ENCODE measurements around the gene CCDC71. TPM values are rescaled to one million over a fixed set of nuclear protein-coding genes. Genes with fewer than 3 reads are reported as not detected.
A peak's percentile ranks its signal among the peaks of the same experiment; 100 is the strongest.

The CCDC71 gene
- total RNA-seq, 4 donors from 2014 or later = 30.4 to 38.3 (median 36.3) TPM

DNA sequence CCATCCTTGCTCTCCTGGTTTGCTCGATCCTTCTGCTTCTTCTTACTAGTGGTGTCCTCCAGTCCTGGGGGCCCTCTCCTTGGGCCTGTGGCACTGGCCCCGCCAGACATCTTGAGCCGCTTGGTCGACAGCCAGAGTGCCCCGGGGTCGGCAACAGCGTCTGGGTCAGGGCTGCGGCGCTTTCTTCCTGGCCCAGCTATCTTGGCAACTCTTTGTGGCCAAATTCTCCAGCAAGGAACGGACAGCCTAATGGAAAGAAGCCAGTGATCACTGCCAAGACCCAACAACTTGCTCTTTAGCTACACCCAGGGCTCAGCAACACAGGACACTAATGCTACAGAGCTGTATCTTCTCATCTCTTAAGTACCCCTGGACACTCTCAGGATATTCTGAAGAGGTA lies 47.1 kb downstream of the CCDC71 start:
- Histone ChIP-seq H3K27me3 (no peaks in the 10 kb centered on the region), H3K27ac (peak overlapping the region in 2 of 4 donors; percentile 96 to 98), H3K4me3 (peak overlapping the region in 2 of 4 donors; percentile 94 to 96), H3K4me1 (peaks cover 2 to 24% (median 14%) of the 10 kb centered on the region in 4 donors), H3K9me3 (no peaks in the 10 kb centered on the region), H3K36me3 (peaks cover 3 to 84% (median 51%) of the 10 kb centered on the region in 3 donors)
- WGBS, 2 donors = 42 to 47% methylated on average over 10 of the region's 10 CpGs
- no peak for DNase-seq (ENCODE audit: low spot score in 2 of 2)
- TF ChIP-seq, protein P1, sequence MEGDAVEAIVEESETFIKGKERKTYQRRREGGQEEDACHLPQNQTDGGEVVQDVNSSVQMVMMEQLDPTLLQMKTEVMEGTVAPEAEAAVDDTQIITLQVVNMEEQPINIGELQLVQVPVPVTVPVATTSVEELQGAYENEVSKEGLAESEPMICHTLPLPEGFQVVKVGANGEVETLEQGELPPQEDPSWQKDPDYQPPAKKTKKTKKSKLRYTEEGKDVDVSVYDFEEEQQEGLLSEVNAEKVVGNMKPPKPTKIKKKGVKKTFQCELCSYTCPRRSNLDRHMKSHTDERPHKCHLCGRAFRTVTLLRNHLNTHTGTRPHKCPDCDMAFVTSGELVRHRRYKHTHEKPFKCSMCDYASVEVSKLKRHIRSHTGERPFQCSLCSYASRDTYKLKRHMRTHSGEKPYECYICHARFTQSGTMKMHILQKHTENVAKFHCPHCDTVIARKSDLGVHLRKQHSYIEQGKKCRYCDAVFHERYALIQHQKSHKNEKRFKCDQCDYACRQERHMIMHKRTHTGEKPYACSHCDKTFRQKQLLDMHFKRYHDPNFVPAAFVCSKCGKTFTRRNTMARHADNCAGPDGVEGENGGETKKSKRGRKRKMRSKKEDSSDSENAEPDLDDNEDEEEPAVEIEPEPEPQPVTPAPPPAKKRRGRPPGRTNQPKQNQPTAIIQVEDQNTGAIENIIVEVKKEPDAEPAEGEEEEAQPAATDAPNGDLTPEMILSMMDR (IDR thresholded peaks at IDR 0.05) = no peak
- TF ChIP-seq EP300 (IDR thresholded peaks at IDR 0.05) (no peak), POLR2A (IDR thresholded peaks at IDR 0.05) (no peak)

Other genes with a start within 250 kb of the CCDC71 start
- gene ARIH2, start 247.5 kb downstream of the CCDC71 start, total RNA-seq = 100 to 1,000 TPM in 2 of 4 donors, 10 to 100 TPM in 2; 68.8 to 115 (median 94.4) TPM
- gene P4HTM, start 176.1 kb downstream of the CCDC71 start, total RNA-seq = 10 to 100 TPM; 76.4 to 99.0 (median 88.8) TPM
- gene WDR6, start 158.9 kb downstream of the CCDC71 start, total RNA-seq = 100 to 1,000 TPM in 3 of 4 donors, 10 to 100 TPM in 1; 95.3 to 138 (median 117) TPM
- gene DALRD3, start 147.8 kb downstream of the CCDC71 start, total RNA-seq = 10 to 100 TPM; 35.7 to 48.6 (median 43.8) TPM
- 100 to 1,000 TPM; 116 to 122 (median 118) TPM for gene NDUFAF3, start 144.2 kb downstream of the CCDC71 start, total RNA-seq
- 100 to 1,000 TPM; 108 to 156 (median 128) TPM for gene IMPDH2, start 136.9 kb downstream of the CCDC71 start, total RNA-seq
- gene QRICH1, start 72.3 kb downstream of the CCDC71 start, total RNA-seq = 10 to 100 TPM; 66.2 to 93.9 (median 82.6) TPM
- gene QARS1, start 61.6 kb downstream of the CCDC71 start, total RNA-seq = 100 to 1,000 TPM; 137 to 227 (median 161) TPM
- gene USP19, start 45.5 kb downstream of the CCDC71 start, total RNA-seq = 100 to 1,000 TPM in 1 of 4 donors, 10 to 100 TPM in 3; 72.3 to 113 (median 83.6) TPM
- gene LAMB2, start 33.3 kb downstream of the CCDC71 start, total RNA-seq = 100 to 1,000 TPM; 589 to 844 (median 649) TPM
- gene KLHDC8B, start 5.3 kb upstream of the CCDC71 start, total RNA-seq = 10 to 100 TPM; 20.8 to 33.1 (median 29.7) TPM
- gene C3orf62, start 110.9 kb upstream of the CCDC71 start, total RNA-seq = 1 to 10 TPM; 2.6 to 3.3 (median 3.0) TPM
- 10 to 100 TPM; 33.7 to 49.8 (median 46.0) TPM for gene USP4, start 173.7 kb upstream of the CCDC71 start, total RNA-seq
- gene GPX1, start 192.0 kb upstream of the CCDC71 start, total RNA-seq = 100 to 1,000 TPM; 217 to 359 (median 310) TPM
- 100 to 1,000 TPM; 532 to 825 (median 698) TPM for gene RHOA, start 245.6 kb upstream of the CCDC71 start, total RNA-seq
- 10 to 100 TPM; 24.6 to 52.9 (median 30.1) TPM for gene TCTA, start 246.1 kb upstream of the CCDC71 start, total RNA-seq

Data from tibial nerve (tissue), 4 donors.